Mesenteric fat pad (tissue), 1 donor: ENCODE measurements around the gene FXYD3. TPM values are rescaled to one million over a fixed set of nuclear protein-coding genes. Genes with fewer than 3 reads are reported as not detected.
A peak's percentile ranks its signal among the peaks of the same experiment; 100 is the strongest.
"Not testable (repeated sequence)": the region's sequence is repeated elsewhere in the genome, so short reads cannot be mapped to it uniquely, and the experiment has no call there.

Source experiments
- DNase-seq: peaks from one replicate; pipeline ENCODE4 v3.0.0-alpha.2; 2020; ENCODE audit warnings: low spot score
- total RNA-seq: library from RNA; stranded (reverse); fragmentation: NEBNext Ultra II Directional; extraction: Animal tissue kit (Norgen Biotek cat#: 25700); gene quantifications from one replicate; pipeline ENCODE4 v1.2.1, GENCODE V29; 2021
- donor health status: DM: yes; HTN: yes; CAD: no.

The FXYD3 gene
- total RNA-seq, 1 donor from 2014 or later = 1.3 TPM

GRCh38 chr19:35123573-35123972, 8.0 kb downstream of the FXYD3 start:
- no peak for DNase-seq

GRCh38 chr19:35124098-35125060, 8.8 kb downstream of the FXYD3 start:
- DNase-seq = peak; percentile 97

GRCh38 chr19:35125270-35125717, 9.7 kb downstream of the FXYD3 start:
- no peak for DNase-seq

GRCh38 chr19:35125749-35126623, 10.4 kb downstream of the FXYD3 start:
- DNase-seq = no peak

GRCh38 chr19:35126624-35126959, 11.0 kb downstream of the FXYD3 start:
- no peak for DNase-seq

- no peak for DNase-seq
Measured at GRCh38 chr19:35127871-35128270, 12.2 kb downstream of the FXYD3 start.

- no peak for DNase-seq
Measured at GRCh38 chr19:35128398-35129057, 12.9 kb downstream of the FXYD3 start.

- DNase-seq = not testable (repeated sequence)
Measured at GRCh38 chr19:35129724-35130274, 14.2 kb downstream of the FXYD3 start.

- no peak for DNase-seq
Measured at GRCh38 chr19:35130761-35131720, 15.4 kb downstream of the FXYD3 start.

- DNase-seq = no peak
Measured at GRCh38 chr19:35132254-35132653, 16.6 kb downstream of the FXYD3 start.

GRCh38 chr19:35133826-35134225, 18.2 kb downstream of the FXYD3 start:
- DNase-seq = no peak

- DNase-seq = no peak
Measured at GRCh38 chr19:35134601-35135242, 19.1 kb downstream of the FXYD3 start, which contains the start of gene LGI4. TSS of gene LGI4 (minus strand) at chr19:35135059. CDS start at chr19:35134680, 379 bp downstream.

- DNase-seq = no peak
Measured at GRCh38 chr19:35135389-35135909, 19.8 kb downstream of the FXYD3 start.

- DNase-seq = no peak
Measured at GRCh38 chr19:35136231-35136630, 20.6 kb downstream of the FXYD3 start.

- DNase-seq = no peak
Measured at GRCh38 chr19:35136977-35137702, 21.5 kb downstream of the FXYD3 start.

GRCh38 chr19:35138305-35138892, 22.8 kb downstream of the FXYD3 start, which contains the start of gene FXYD1:
TSS of gene FXYD1 (plus strand) at chr19:35138824. CDS start at chr19:35140080, 1,256 bp downstream.
- DNase-seq = no peak

- no peak for DNase-seq
Measured at GRCh38 chr19:35140207-35140961, 24.8 kb downstream of the FXYD3 start.
